Measurements from ENCODE around the gene MAN2C1.
"Not testable (repeated sequence)": the region's sequence is repeated elsewhere in the genome, so short reads cannot be mapped to it uniquely, and the experiment has no call there.

MAN2C1 gene

GRCh38 chr15:75313116-75313845, 55.1 kb downstream of the MAN2C1 start:
- H3K79me2 ChIP-seq (ENCODE audit: low read length) = no peaks in the 10 kb centered on the region
- H2AFZ ChIP-seq (ENCODE audit: low read length) = no peak overlapping the region
- H3K4me1 ChIP-seq (ENCODE audit: low read length) = no peaks in the 10 kb centered on the region
- no peak overlapping the region for H3K27ac ChIP-seq (ENCODE audit: low read length)
- H3K9ac ChIP-seq (ENCODE audit: low read length) = no peak overlapping the region
- no peaks in the 10 kb centered on the region for H3F3A ChIP-seq (ENCODE audit: insufficient read depth, low read length)
- no peak overlapping the region for H3K4me3 ChIP-seq (ENCODE audit: low read length)
- no peak for DNase-seq
- no peak overlapping the region for H3K4me2 ChIP-seq (ENCODE audit: low read depth, low read length)
- no peaks in the 10 kb centered on the region for H4K20me1 ChIP-seq (ENCODE audit: insufficient read depth, low read length)
- TF ChIP-seq EZH2 (optimal IDR thresholded peaks at IDR 0.05; ENCODE audit: low read depth, low read length) (no peak), CTCF (IDR thresholded peaks at IDR 0.05; ENCODE audit: low read length) (no peak), EZH2phosphoT487 (IDR thresholded peaks at IDR 0.05; ENCODE audit: low read length) (no peak)
- no peaks in the 10 kb centered on the region for H3K36me3 ChIP-seq (replicated peaks; ENCODE audit: insufficient read depth, low read length)
- no peaks in the 10 kb centered on the region for H3K9me2 ChIP-seq (replicated peaks; ENCODE audit: insufficient read depth, low read length)
- no peaks in the 10 kb centered on the region for H3K27me3 ChIP-seq (replicated peaks; ENCODE audit: insufficient read depth, low read length)
- H3K9me3 ChIP-seq (replicated peaks; ENCODE audit: insufficient read depth, low read length) = no peaks in the 10 kb centered on the region

- not testable (repeated sequence) for H3K79me2 ChIP-seq (ENCODE audit: low read length); H2AFZ ChIP-seq (ENCODE audit: low read length); H3K4me3 ChIP-seq (ENCODE audit: low read length); DNase-seq; H3K27me3 ChIP-seq (replicated peaks; ENCODE audit: insufficient read depth, low read length); H3K36me3 ChIP-seq (replicated peaks; ENCODE audit: insufficient read depth, low read length); H3K9ac ChIP-seq (ENCODE audit: low read length); H3K9me3 ChIP-seq (replicated peaks; ENCODE audit: insufficient read depth, low read length); H3K27ac ChIP-seq (ENCODE audit: low read length); H3F3A ChIP-seq (ENCODE audit: insufficient read depth, low read length); H3K4me1 ChIP-seq (ENCODE audit: low read length); H3K9me2 ChIP-seq (replicated peaks; ENCODE audit: insufficient read depth, low read length); H4K20me1 ChIP-seq (ENCODE audit: insufficient read depth, low read length); H3K4me2 ChIP-seq (ENCODE audit: low read depth, low read length)
Observed at GRCh38 chr15:75312548-75312947, 55.9 kb downstream of the MAN2C1 start.

GRCh38 chr15:75309711-75310110, 58.7 kb downstream of the MAN2C1 start:
- no peak for TF ChIP-seq EZH2 (optimal IDR thresholded peaks at IDR 0.05; ENCODE audit: low read depth, low read length)
- no peak for TF ChIP-seq CTCF (IDR thresholded peaks at IDR 0.05; ENCODE audit: low read length)
- TF ChIP-seq EZH2phosphoT487 (IDR thresholded peaks at IDR 0.05; ENCODE audit: low read length) = no peak
- Histone ChIP-seq H3K4me3 (ENCODE audit: low read length) (no peak overlapping the region), H3K9ac (ENCODE audit: low read length) (no peak overlapping the region), H3K27ac (ENCODE audit: low read length) (no peak overlapping the region), H3K9me2 (replicated peaks; ENCODE audit: insufficient read depth, low read length) (no peaks in the 10 kb centered on the region), H2AFZ (ENCODE audit: low read length) (no peak overlapping the region), H3K36me3 (replicated peaks; ENCODE audit: insufficient read depth, low read length) (no peaks in the 10 kb centered on the region), H3K9me3 (replicated peaks; ENCODE audit: insufficient read depth, low read length) (no peaks in the 10 kb centered on the region), H4K20me1 (ENCODE audit: insufficient read depth, low read length) (no peaks in the 10 kb centered on the region), H3F3A (ENCODE audit: insufficient read depth, low read length) (no peaks in the 10 kb centered on the region), H3K4me1 (ENCODE audit: low read length) (0 out of 2 replicates have a peak, but pooled peaks cover 4% of the 10 kb centered on the region), H3K27me3 (replicated peaks; ENCODE audit: insufficient read depth, low read length) (no peaks in the 10 kb centered on the region), H3K4me2 (ENCODE audit: low read depth, low read length) (no peak overlapping the region), H3K79me2 (ENCODE audit: low read length) (no peaks in the 10 kb centered on the region)
- DNase-seq = no peak

- no peak for TF ChIP-seq EZH2phosphoT487 (IDR thresholded peaks at IDR 0.05; ENCODE audit: low read length)
- peak; percentile 72 for TF ChIP-seq CTCF (IDR thresholded peaks at IDR 0.05; ENCODE audit: low read length)
- TF ChIP-seq EZH2 (optimal IDR thresholded peaks at IDR 0.05; ENCODE audit: low read depth, low read length) = no peak
- no peak overlapping the region for H3K9ac ChIP-seq (ENCODE audit: low read length)
- H3K36me3 ChIP-seq (replicated peaks; ENCODE audit: insufficient read depth, low read length) = no peaks in the 10 kb centered on the region
- no peaks in the 10 kb centered on the region for H3K79me2 ChIP-seq (ENCODE audit: low read length)
- H3K27me3 ChIP-seq (replicated peaks; ENCODE audit: insufficient read depth, low read length) = no peaks in the 10 kb centered on the region
- peak; percentile 34 for DNase-seq
- peak overlapping the region; percentile 63 for H2AFZ ChIP-seq (ENCODE audit: low read length)
- no peaks in the 10 kb centered on the region for H3K9me3 ChIP-seq (replicated peaks; ENCODE audit: insufficient read depth, low read length)
- 0 out of 2 replicates have a peak, but pooled peaks cover 4% of the 10 kb centered on the region for H3K4me1 ChIP-seq (ENCODE audit: low read length)
- no peaks in the 10 kb centered on the region for H4K20me1 ChIP-seq (ENCODE audit: insufficient read depth, low read length)
- H3K4me2 ChIP-seq (ENCODE audit: low read depth, low read length) = peak overlapping the region; percentile 65; the same call in 1 of the 2 replicates
- no peak overlapping the region for H3K27ac ChIP-seq (ENCODE audit: low read length)
- no peaks in the 10 kb centered on the region for H3F3A ChIP-seq (ENCODE audit: insufficient read depth, low read length)
- H3K4me3 ChIP-seq (ENCODE audit: low read length) = no peak overlapping the region
- no peaks in the 10 kb centered on the region for H3K9me2 ChIP-seq (replicated peaks; ENCODE audit: insufficient read depth, low read length)
Observed at GRCh38 chr15:75307778-75308390, 60.5 kb downstream of the MAN2C1 start.
